Measurements from ENCODE around the gene FLAD1.

DNA sequence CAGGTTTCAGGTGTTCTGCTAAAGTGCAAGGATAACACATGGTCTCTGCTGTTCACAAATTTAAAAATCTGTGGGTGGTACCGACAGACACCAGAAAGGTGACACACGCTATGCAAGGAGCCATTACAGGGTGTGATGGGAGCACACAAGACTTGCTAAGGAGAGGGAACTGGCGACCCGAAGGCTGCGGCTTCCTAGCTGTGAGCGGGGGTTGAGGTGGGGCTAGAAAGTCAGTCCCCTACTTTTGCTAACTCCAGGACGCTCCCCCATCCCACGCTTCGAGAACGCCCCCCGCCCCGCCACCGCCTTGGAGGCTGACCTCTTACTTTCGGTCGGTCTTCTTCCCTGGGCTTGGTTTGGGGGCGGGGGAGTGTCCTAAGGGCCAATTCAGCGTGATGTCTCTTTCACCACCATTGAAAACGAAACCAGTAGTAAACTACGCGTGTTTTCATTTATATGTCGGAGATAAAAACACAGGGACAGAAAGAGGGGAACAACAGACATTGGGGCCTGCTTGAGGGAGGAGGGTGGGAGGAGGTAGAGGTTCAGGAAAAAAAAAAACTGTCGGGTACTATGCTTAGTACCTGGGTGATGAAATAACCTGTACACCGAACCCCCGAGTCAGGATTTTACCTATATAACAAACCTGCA, 7.6 kb upstream of the FLAD1 start:
- TF ChIP-seq, protein P1, sequence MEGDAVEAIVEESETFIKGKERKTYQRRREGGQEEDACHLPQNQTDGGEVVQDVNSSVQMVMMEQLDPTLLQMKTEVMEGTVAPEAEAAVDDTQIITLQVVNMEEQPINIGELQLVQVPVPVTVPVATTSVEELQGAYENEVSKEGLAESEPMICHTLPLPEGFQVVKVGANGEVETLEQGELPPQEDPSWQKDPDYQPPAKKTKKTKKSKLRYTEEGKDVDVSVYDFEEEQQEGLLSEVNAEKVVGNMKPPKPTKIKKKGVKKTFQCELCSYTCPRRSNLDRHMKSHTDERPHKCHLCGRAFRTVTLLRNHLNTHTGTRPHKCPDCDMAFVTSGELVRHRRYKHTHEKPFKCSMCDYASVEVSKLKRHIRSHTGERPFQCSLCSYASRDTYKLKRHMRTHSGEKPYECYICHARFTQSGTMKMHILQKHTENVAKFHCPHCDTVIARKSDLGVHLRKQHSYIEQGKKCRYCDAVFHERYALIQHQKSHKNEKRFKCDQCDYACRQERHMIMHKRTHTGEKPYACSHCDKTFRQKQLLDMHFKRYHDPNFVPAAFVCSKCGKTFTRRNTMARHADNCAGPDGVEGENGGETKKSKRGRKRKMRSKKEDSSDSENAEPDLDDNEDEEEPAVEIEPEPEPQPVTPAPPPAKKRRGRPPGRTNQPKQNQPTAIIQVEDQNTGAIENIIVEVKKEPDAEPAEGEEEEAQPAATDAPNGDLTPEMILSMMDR (IDR thresholded peaks at IDR 0.05): no peak
- TF ChIP-seq POLR2A (IDR thresholded peaks at IDR 0.05): peak in 1 of 4 donors; percentile 33
